HCT116 (cell line): ENCODE data around the gene NARF.

Source experiments
- CTCF ChIP-seq, 3 experiments: fragments of 200-600 bp in 1 of 3; sonication (generic) in 1 of 3; IDR thresholded peaks in 2 of 3; conservative IDR thresholded peaks in 1 of 3; 2 replicates each; pipeline ENCODE4 v1.5.1; 2012 to 2017; ENCODE audit warnings: low read depth in 2 of 3, low read length in 2 of 3, antibody characterized with exemption in 1 of 3, borderline replicate concordance in 1 of 3, control low read depth in 1 of 3, mild to moderate bottlenecking in 1 of 3, mixed read lengths in 1 of 3, mixed run types in 1 of 3, moderate library complexity in 1 of 3; ENCODE audit not compliant: insufficient read depth in 1 of 3
- EGR1 ChIP-seq: IDR thresholded peaks from 2 replicates; pipeline ENCODE4 v1.6.1; 2012; ENCODE audit warnings: low read depth
- ELF1 ChIP-seq: IDR thresholded peaks from 2 replicates; pipeline ENCODE4 v1.6.1; 2012; ENCODE audit warnings: low read depth, borderline replicate concordance
- EZH2 ChIP-seq: fragments of 200-600 bp; sonication (generic); IDR thresholded peaks from 2 replicates; pipeline ENCODE4 v1.6.1; 2017; ENCODE audit warnings: antibody characterized with exemption, mixed run types
- EZH2phosphoT487 ChIP-seq: fragments of 200-600 bp; IDR thresholded peaks from 2 replicates; pipeline ENCODE4 v1.6.1; 2018; ENCODE audit warnings: antibody characterized with exemption, borderline replicate concordance
- MAX ChIP-seq: IDR thresholded peaks from 2 replicates; pipeline ENCODE4 v1.6.1; 2012
- POLR2A ChIP-seq: IDR thresholded peaks from 2 replicates; pipeline ENCODE4 v1.7.0; 2011; ENCODE audit warnings: borderline replicate concordance; ENCODE audit not compliant: insufficient read depth, insufficient read length; ENCODE audit errors: extremely low read depth
- POLR2AphosphoS5 ChIP-seq: IDR thresholded peaks from 2 replicates; pipeline ENCODE4 v1.6.1; 2011; ENCODE audit warnings: mild to moderate bottlenecking, low read depth, low read length, moderate library complexity
- RAD21 ChIP-seq: IDR thresholded peaks from 2 replicates; pipeline ENCODE4 v1.6.1; 2012; ENCODE audit warnings: low read depth, mild to moderate bottlenecking
- SP1 ChIP-seq: IDR thresholded peaks from 2 replicates; pipeline ENCODE4 v1.6.1; 2012; ENCODE audit warnings: low read depth
- SRF ChIP-seq: IDR thresholded peaks from 2 replicates; pipeline ENCODE4 v1.6.1; 2012; ENCODE audit warnings: low read depth
- ZFX ChIP-seq: fragments of 450-650 bp; IDR thresholded peaks from 2 replicates; pipeline ENCODE4 v1.6.1; 2017
- ZNF274 ChIP-seq: fragments of 200-500 bp; sonication (Bioruptor generic); IDR thresholded peaks from 2 replicates; pipeline ENCODE4 v1.6.1; 2014; ENCODE audit warnings: mild to moderate bottlenecking, low read depth, low read length, inconsistent platforms
- TF ChIP-seq, protein P1 (sequence below): IDR thresholded peaks from 2 replicates; pipeline ENCODE4 v1.6.1; 2011; ENCODE audit warnings: mild to moderate bottlenecking, low read length, moderate library complexity; ENCODE audit not compliant: insufficient replicate concordance; ENCODE audit errors: extremely low read depth

DNA sequence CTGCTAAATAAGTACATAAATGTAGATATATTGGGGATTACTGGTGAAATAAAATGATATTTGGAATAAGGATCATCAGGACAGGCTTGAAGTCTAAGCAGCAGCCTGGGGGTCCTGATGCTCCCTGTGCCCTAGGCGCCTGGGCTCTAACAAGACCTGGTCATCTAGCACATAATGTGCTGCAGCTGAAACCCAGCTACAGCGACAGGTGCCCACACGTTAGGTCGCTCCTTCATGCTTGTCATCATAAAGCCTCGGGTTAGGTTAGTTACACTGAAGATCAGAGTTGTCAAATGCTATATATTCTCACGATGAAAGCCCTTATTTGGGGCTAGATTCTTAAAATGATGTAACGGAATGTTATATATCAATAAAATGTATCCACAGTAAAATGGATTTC, 11.5 kb downstream of the NARF start:
- no peak for TF ChIP-seq RAD21
- no peak for TF ChIP-seq POLR2AphosphoS5
- TF ChIP-seq ZNF274 = no peak
- no peak for TF ChIP-seq CTCF (IDR thresholded peaks at IDR 0.05 in 2 of 3, conservative IDR thresholded peaks at IDR 0.05 in 1 of 3; ENCODE audit: borderline replicate concordance in 1 of 3, insufficient read depth in 1 of 3, low read depth in 2 of 3, low read length in 2 of 3)
- TF ChIP-seq SP1 = no peak
- no peak for TF ChIP-seq EZH2
- TF ChIP-seq SRF = no peak
- TF ChIP-seq MAX = no peak
- no peak for TF ChIP-seq ZFX
- TF ChIP-seq POLR2A = no peak
- no peak for TF ChIP-seq EZH2phosphoT487
- TF ChIP-seq, protein P1, sequence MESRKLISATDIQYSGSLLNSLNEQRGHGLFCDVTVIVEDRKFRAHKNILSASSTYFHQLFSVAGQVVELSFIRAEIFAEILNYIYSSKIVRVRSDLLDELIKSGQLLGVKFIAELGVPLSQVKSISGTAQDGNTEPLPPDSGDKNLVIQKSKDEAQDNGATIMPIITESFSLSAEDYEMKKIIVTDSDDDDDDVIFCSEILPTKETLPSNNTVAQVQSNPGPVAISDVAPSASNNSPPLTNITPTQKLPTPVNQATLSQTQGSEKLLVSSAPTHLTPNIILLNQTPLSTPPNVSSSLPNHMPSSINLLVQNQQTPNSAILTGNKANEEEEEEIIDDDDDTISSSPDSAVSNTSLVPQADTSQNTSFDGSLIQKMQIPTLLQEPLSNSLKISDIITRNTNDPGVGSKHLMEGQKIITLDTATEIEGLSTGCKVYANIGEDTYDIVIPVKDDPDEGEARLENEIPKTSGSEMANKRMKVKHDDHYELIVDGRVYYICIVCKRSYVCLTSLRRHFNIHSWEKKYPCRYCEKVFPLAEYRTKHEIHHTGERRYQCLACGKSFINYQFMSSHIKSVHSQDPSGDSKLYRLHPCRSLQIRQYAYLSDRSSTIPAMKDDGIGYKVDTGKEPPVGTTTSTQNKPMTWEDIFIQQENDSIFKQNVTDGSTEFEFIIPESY = no peak
- TF ChIP-seq EGR1 = no peak
- no peak for TF ChIP-seq ELF1
